ENCODE results near the gene IL4R. TPM values are rescaled to one million over a fixed set of nuclear protein-coding genes. Genes with fewer than 3 reads are reported as not detected.
A peak's percentile ranks its signal among the peaks of the same experiment; 100 is the strongest.

Gene IL4R
- total RNA-seq, 4 donors from 2014 or later: 22.3 to 35.0 (median 25.1) TPM

DNA sequence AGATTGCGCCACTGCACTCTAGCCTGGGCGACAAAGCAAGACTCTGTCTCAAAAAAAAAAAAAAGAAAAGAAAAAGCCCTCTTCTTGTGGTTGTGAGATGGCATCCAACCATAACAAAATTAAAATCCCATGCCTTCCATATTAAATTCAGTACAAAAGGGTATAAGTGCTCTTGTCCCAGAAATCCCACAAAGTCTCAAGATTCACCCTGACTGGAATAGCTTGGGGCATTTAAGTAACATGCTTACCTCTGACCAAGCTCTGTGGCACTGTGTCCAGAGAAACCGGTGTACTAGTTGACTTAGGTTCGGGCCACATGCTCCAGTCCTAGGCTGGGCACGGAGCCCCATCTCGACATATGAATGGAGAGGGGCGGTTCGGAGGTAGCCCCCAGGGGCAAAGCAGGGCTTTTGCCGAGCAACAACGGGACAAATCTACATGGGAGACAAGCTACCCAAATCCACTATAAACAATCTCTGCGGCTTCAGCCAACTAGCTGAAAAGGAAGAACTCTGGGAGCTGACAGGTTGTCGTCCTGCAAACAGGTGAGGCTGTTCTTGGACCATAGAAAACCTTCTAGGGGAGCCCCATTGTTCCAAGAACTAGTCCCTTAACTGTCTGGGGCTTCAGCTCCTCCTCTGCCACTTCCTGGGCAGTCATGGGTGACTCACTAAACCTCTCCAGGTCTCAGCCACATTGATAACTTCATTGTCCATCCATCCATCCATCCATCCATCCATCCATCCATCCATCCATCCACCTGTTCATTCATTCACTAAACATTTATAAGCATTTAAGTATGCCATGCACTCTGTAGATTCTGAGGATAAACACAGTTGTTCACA lies 10.3 kb upstream of the IL4R start:
- TF ChIP-seq CTCF (IDR thresholded peaks at IDR 0.05) (no peak), POLR2A (IDR thresholded peaks at IDR 0.05) (no peak)
- peak in 1 of 2 donors; percentile 36 for DNase-seq (ENCODE audit: low spot score in 2 of 2)
- WGBS, 2 donors: 74 to 77% methylated on average over 12 of the region's 12 CpGs
- intact Hi-C loops (cut with DNase I; ENCODE audit: low total_unique reads): no loop called here
- H3K4me3 ChIP-seq (ENCODE audit: low read depth, poor library complexity, severe bottlenecking): no peak overlapping the region

DNA sequence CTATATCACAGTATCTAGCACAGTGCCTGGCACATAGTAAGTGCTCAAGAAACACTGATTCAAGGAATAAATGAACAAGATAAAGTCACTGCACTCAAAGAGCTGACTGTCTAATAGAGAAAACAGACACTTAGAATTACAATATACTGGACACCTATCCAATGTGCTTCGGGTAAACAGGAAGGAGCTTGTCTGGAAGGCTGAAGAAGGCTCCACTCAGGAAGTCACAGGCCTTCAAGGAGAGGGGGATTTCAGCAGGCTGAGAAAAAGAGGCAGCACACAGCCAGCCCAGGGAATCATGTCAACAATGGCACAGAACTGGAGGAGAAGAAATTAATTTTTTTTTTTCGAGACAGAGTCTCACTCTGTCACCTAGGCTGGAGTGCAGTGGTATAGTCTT lies 9.7 kb upstream of the IL4R start:
- 48 to 77% methylated on average over 2 of the region's 2 CpGs for WGBS, 2 donors
- no peak overlapping the region for H3K4me3 ChIP-seq (ENCODE audit: low read depth, poor library complexity, severe bottlenecking)
- no peak for DNase-seq (ENCODE audit: low spot score in 2 of 2)
- TF ChIP-seq POLR2A (IDR thresholded peaks at IDR 0.05) (no peak), CTCF (IDR thresholded peaks at IDR 0.05) (no peak)
- intact Hi-C loops (cut with DNase I; ENCODE audit: low total_unique reads): no loop called here

DNA sequence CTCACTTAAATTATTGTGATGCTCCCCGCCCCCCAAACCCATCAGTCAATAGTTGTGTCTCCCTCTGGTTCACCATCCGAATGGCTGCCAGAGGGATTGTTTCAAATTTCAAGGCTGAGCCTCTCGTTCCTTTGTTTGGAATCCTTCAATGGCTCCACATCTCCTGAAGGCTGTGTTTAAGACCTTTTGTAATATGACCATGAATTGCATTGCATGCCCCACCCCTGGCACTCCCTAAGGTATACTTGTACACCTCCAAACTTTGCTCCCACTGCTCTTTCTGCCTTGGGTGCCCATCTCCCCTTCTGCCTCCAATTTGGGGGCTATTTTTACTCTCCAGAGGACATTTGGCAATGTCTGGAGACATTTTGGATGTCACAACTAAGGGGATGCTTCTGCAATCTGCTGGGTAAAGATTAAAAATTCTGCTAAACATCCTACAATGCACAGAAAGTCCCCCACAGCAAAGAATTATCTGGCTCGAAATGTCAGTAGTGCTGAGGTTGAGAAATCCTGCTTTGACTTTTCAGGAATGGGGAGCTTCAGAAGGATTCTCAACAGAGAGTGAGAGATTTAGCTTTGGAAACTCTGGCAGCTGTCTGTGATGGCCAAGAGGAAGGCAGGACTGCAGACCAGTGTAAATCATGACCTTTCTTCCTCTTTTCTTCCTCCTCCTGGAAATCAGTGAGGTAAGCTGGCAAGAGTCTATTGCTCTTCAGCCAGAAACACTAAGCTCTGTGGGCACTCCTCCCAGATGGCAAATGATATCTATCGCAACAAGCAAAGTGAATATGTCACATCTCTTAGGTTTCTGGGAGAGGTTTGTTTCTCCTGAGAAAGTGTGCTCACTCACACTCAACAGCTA lies 8.7 kb upstream of the IL4R start:
- intact Hi-C loops (cut with DNase I; ENCODE audit: low total_unique reads): no loop called here
- 53 to 72% methylated on average over 5 of the region's 5 CpGs for WGBS, 2 donors
- TF ChIP-seq CTCF (IDR thresholded peaks at IDR 0.05) (no peak), POLR2A (IDR thresholded peaks at IDR 0.05) (no peak)
- peak in 1 of 2 donors; percentile 68 for DNase-seq (ENCODE audit: low spot score in 2 of 2)
- no peak overlapping the region for H3K4me3 ChIP-seq (ENCODE audit: low read depth, poor library complexity, severe bottlenecking)

DNA sequence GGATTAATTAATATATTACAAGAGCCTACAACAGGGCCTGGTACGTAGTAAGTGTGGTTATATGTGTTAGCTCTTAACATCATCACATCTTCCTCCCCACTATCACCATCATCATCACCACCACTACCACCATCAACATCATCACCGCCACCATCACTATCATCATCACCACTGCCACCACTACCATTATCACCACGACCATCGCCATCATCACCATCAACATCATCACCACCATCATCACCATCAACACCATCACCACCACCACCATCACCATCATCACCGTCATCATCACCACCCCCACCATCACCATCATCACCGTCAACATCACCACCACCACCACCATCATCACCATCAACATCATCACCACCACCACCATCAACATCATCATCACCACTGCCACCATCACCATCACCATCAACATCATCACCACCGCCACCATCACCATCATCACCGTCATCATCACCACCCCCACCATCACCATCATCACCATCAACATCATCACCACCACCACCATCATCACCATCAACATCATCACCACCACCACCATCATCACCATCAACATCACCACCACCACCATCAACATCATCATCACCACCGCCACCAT lies 7.8 kb upstream of the IL4R start:
- whole genome bisulfite sequencing, 2 donors: 94 to 95% methylated on average over 9 of the region's 9 CpGs
- intact Hi-C loops (cut with DNase I; ENCODE audit: low total_unique reads): no loop called here
- peak in 1 of 2 donors; percentile 53 for DNase-seq (ENCODE audit: low spot score in 2 of 2)
- TF ChIP-seq CTCF (IDR thresholded peaks at IDR 0.05) (no peak), POLR2A (IDR thresholded peaks at IDR 0.05) (no peak)
- H3K4me3 ChIP-seq (ENCODE audit: low read depth, poor library complexity, severe bottlenecking): no peak overlapping the region

DNA sequence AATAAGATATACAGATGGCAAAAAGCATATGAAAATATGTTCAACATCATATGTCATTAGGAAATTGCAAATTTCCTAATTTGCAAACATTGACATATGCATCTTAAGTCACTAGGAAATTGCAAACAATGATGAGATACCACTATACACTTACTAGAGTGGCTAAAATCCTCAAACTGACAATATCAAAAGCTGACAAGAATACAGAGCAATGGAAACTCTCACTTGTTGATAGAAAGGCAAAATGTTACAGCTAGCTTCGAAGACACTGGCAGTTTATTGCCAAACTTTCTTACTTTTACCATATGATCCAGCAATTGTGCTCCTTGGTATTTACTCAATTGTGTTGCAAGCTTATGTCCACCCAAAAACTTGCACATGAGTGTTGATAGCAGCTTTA lies 5.0 kb upstream of the IL4R start:
- DNase-seq (ENCODE audit: low spot score in 2 of 2): no peak
- WGBS, 2 donors: 90 to 92% methylated on average over 1 of the region's 1 CpG
- no peak overlapping the region for H3K4me3 ChIP-seq (ENCODE audit: low read depth, poor library complexity, severe bottlenecking)
- no peak for TF ChIP-seq POLR2A (IDR thresholded peaks at IDR 0.05)
- no peak for TF ChIP-seq CTCF (IDR thresholded peaks at IDR 0.05)
- intact Hi-C loops (cut with DNase I; ENCODE audit: low total_unique reads): no loop called here
